HS-27A (cell line): ENCODE data around the gene OTOF.

Experiments used
- DNase-seq: peaks from one replicate; pipeline ENCODE4 v3.0.0-alpha.2; 2012; ENCODE audit warnings: low read depth, missing footprints

The OTOF gene

GRCh38 chr2:26407526-26407925 lies 70.4 kb downstream of the OTOF start:
- DNase-seq = no peak
